Keratinocyte (primary cell): Measurements from ENCODE around the gene P3H2. TPM values are rescaled to one million over a fixed set of nuclear protein-coding genes. Genes with fewer than 3 reads are reported as not detected.
A peak's percentile ranks its signal among the peaks of the same experiment; 100 is the strongest.

Experiments used
- DNase-seq: peaks from one replicate; pipeline ENCODE4 v3.0.0-alpha.2; 2011; ENCODE audit warnings: low read depth, missing footprints, low spot score
- FAIRE-seq: peaks from 2 replicates; lab custom pipeline; 2011; peaks lifted over from hg19 to GRCh38; lab: Jason Lieb, UNC
- H2AFZ ChIP-seq: 2 replicates; pipeline ENCODE4 v1.6.0; 2012; ENCODE audit warnings: low read length, control low read depth, inconsistent platforms; ENCODE audit not compliant: control insufficient read depth
- H3K27ac ChIP-seq: 2 replicates; pipeline ENCODE4 v1.5.1; 2011; ENCODE audit warnings: low read length; ENCODE audit not compliant: control insufficient read depth, insufficient read depth
- H3K27me3 ChIP-seq: 3 replicates; pipeline ENCODE4 v1.6.0; 2011; ENCODE audit warnings: low read length; ENCODE audit not compliant: control insufficient read depth, insufficient read depth; ENCODE audit errors: extremely low read depth
- H3K36me3 ChIP-seq, 2 experiments: 2 replicates in 1 of 2; 3 replicates in 1 of 2; pipeline ENCODE4 v1.5.1; 2011; ENCODE audit warnings: low read length in 2 of 2, mild to moderate bottlenecking in 1 of 2; ENCODE audit not compliant: control insufficient read depth in 2 of 2, insufficient read depth in 2 of 2; ENCODE audit errors: extremely low read depth in 1 of 2
- H3K4me1 ChIP-seq: 3 replicates; pipeline ENCODE4 v1.5.1; 2011; ENCODE audit warnings: low read length; ENCODE audit not compliant: control insufficient read depth, insufficient read depth; ENCODE audit errors: extremely low read depth
- H3K4me2 ChIP-seq: 3 replicates; pipeline ENCODE4 v1.6.0; 2011; ENCODE audit warnings: low read depth, low read length; ENCODE audit not compliant: control insufficient read depth, insufficient read depth; ENCODE audit errors: extremely low read depth
- H3K4me3 ChIP-seq, 3 experiments: fragments of 200-600 bp in 1 of 3; sonication (generic) in 1 of 3; 2 replicates in 2 of 3; 3 replicates in 1 of 3; pipeline ENCODE4 v1.5.1; 2011 to 2016; ENCODE audit warnings: low read length in 3 of 3, mild to moderate bottlenecking in 3 of 3, control low read depth in 2 of 3, inconsistent platforms in 1 of 3, low read depth in 1 of 3, mixed read lengths in 1 of 3, mixed run types in 1 of 3, moderate library complexity in 1 of 3; ENCODE audit not compliant: control insufficient read depth in 2 of 3, insufficient read depth in 2 of 3; ENCODE audit errors: extremely low read depth in 1 of 3
- H3K79me2 ChIP-seq: 2 replicates; pipeline ENCODE4 v1.6.0; 2012; ENCODE audit warnings: low read length; ENCODE audit not compliant: control insufficient read depth, insufficient read depth
- H3K9ac ChIP-seq: 3 replicates; pipeline ENCODE4 v1.6.0; 2011; ENCODE audit warnings: low read length; ENCODE audit not compliant: control insufficient read depth, insufficient read depth; ENCODE audit errors: extremely low read depth
- H3K9me1 ChIP-seq: 3 replicates; pipeline ENCODE4 v1.6.0; 2011; ENCODE audit warnings: low read length; ENCODE audit not compliant: control insufficient read depth, insufficient read depth; ENCODE audit errors: extremely low read depth
- H3K9me3 ChIP-seq: 2 replicates; pipeline ENCODE4 v1.5.1; 2012; ENCODE audit warnings: low read depth, low read length; ENCODE audit not compliant: control insufficient read depth
- H4K20me1 ChIP-seq: 3 replicates; pipeline ENCODE4 v1.6.0; 2011; ENCODE audit warnings: low read length; ENCODE audit not compliant: control insufficient read depth, insufficient read depth; ENCODE audit errors: extremely low read depth
- CTCF ChIP-seq, 3 experiments: IDR thresholded peaks in 1 of 3; conservative IDR thresholded peaks in 1 of 3; optimal IDR thresholded peaks in 1 of 3; 2 replicates in 2 of 3; 3 replicates in 1 of 3; pipeline versions ENCODE3 to v1.5.1; 2011; ENCODE audit warnings: low read length in 3 of 3, mild to moderate bottlenecking in 3 of 3, moderate library complexity in 2 of 3, control low read depth in 1 of 3, inconsistent platforms in 1 of 3; ENCODE audit not compliant: insufficient read depth in 2 of 3; ENCODE audit errors: extremely low read depth in 1 of 3
- EZH2 ChIP-seq: IDR thresholded peaks from one replicate; pipeline ENCODE4 v1.6.1; 2012; ENCODE audit warnings: inconsistent platforms, mild to moderate bottlenecking, low read length, moderate library complexity
- dilution Hi-C: fragments of 300-500 bp; cut with MboI; formaldehyde crosslinking; loops from one replicate; pipeline ENCODE4 v1.7.0; 2020; ENCODE audit warnings: low sequenced_read_pairs; ENCODE audit not compliant: extremely low pct_ligation_motif_present
- polyA plus RNA-seq, 5 experiments: library from polyadenylated mRNA; depleted of rRNA in 3 of 5; stranded (reverse) in 3 of 5; stranded (forward) in 1 of 5; unstranded in 1 of 5; fragments of >200 nt; gene quantifications; 1 replicate in 1 of 5; 2 replicates in 3 of 5; 3 replicates in 1 of 5; pipeline versions ENCODE4 v1.2.1 to v1.2.3, GENCODE V29; 2011 to 2012; ENCODE audit warnings: missing spikeins in 2 of 5, low read depth in 1 of 5, low replicate concordance in 1 of 5

Gene P3H2
- polyA plus RNA-seq, 1 donor (not counting 4 experiments of a cell fraction or from before 2014, with no cell fraction given): 115 TPM

GRCh38 chr3:189966843-189967242, 153.9 kb downstream of the P3H2 start:
- Histone ChIP-seq H3K27ac (no peak overlapping the region), H2AFZ (no peak overlapping the region), H3K4me2 (no peak overlapping the region), H3K4me1 (no peaks in the 10 kb centered on the region), H4K20me1 (no peaks in the 10 kb centered on the region), H3K9me1 (no peaks in the 10 kb centered on the region), H3K9me3 (no peaks in the 10 kb centered on the region), H3K79me2 (no peaks in the 10 kb centered on the region), H3K9ac (no peak overlapping the region), H3K27me3 (no peaks in the 10 kb centered on the region), H3K4me3 (no peak overlapping the region), H3K36me3 (peaks cover 5 to 23% of the 10 kb centered on the region in 2 experiments)
- no peak for TF ChIP-seq CTCF (optimal IDR thresholded peaks at IDR 0.05 in 1 of 3, IDR thresholded peaks at IDR 0.05 in 1 of 3, conservative IDR thresholded peaks at IDR 0.05 in 1 of 3; ENCODE audit: extremely low read depth in 1 of 3, insufficient read depth in 2 of 3, low read length in 3 of 3)
- no peak for TF ChIP-seq EZH2
- DNase-seq: no peak
- dilution Hi-C loops: loop anchor here (25.0 kb wide), 1 partner anchor 245 kb away; no protein-coding TSS in a partner anchor
- peak; percentile 23 for FAIRE-seq

GRCh38 chr3:189964623-189965332, 155.9 kb downstream of the P3H2 start:
- no peaks in the 10 kb centered on the region for H3K9me1 ChIP-seq
- H4K20me1 ChIP-seq: no peaks in the 10 kb centered on the region
- H3K79me2 ChIP-seq: no peaks in the 10 kb centered on the region
- no peaks in the 10 kb centered on the region for H3K27me3 ChIP-seq
- dilution Hi-C loops: loop anchor here (25.0 kb wide), 1 partner anchor 248 kb away; no protein-coding TSS in a partner anchor
- peaks cover 4% of the 10 kb centered on the region for H3K4me1 ChIP-seq
- H3K9me3 ChIP-seq: no peaks in the 10 kb centered on the region
- DNase-seq: no peak
- no peak overlapping the region for H2AFZ ChIP-seq
- H3K4me3 ChIP-seq: no peak overlapping the region
- no peak for FAIRE-seq
- H3K4me2 ChIP-seq: no peak overlapping the region
- H3K27ac ChIP-seq: no peak overlapping the region
- no peak for TF ChIP-seq EZH2
- TF ChIP-seq CTCF (optimal IDR thresholded peaks at IDR 0.05 in 1 of 3, IDR thresholded peaks at IDR 0.05 in 1 of 3, conservative IDR thresholded peaks at IDR 0.05 in 1 of 3; ENCODE audit: extremely low read depth in 1 of 3, insufficient read depth in 2 of 3, low read length in 3 of 3): no peak
- no peak overlapping the region for H3K9ac ChIP-seq
- peaks cover 2 to 24% of the 10 kb centered on the region in 2 experiments for H3K36me3 ChIP-seq
